ENCODE measurements around the gene BICD2. TPM values are rescaled to one million over a fixed set of nuclear protein-coding genes. Genes with fewer than 3 reads are reported as not detected.
A peak's percentile ranks its signal among the peaks of the same experiment; 100 is the strongest.

Gene BICD2
- total and polyA plus RNA-seq, 2 donors (not counting 1 experiment from before 2014, with no cell fraction given): 9.1 to 35.8 TPM

- Histone ChIP-seq H3K27ac (ENCODE audit: insufficient read depth, low read length) (no peak overlapping the region), H4K20me1 (ENCODE audit: control insufficient read depth, extremely low read depth, insufficient read depth, low read length) (no peaks in the 10 kb centered on the region), H3K9ac (ENCODE audit: insufficient read depth, low read length) (no peak overlapping the region), H3K9me3 (ENCODE audit: control insufficient read depth, insufficient read depth, low read depth, low read length) (no peaks in the 10 kb centered on the region), H3K27me3 (ENCODE audit: control insufficient read depth, insufficient read depth, low read length) (no peaks in the 10 kb centered on the region), H3K36me3 (ENCODE audit: control insufficient read depth, insufficient read depth, low read length) (peaks cover 6% of the 10 kb centered on the region), H2AFZ (ENCODE audit: low read length) (no peak overlapping the region), H3K79me2 (ENCODE audit: control insufficient read depth, insufficient read depth, low read length) (peaks cover 72% of the 10 kb centered on the region), H3K4me3 (replicated peaks in 1 of 4; ENCODE audit: control extremely low read depth in 1 of 4, insufficient read depth in 1 of 4, low read depth in 3 of 4, low read length in 4 of 4) (no peak overlapping the region), H3K4me2 (ENCODE audit: extremely low read depth, insufficient read depth, low read length) (no peak overlapping the region), H3K4me1 (ENCODE audit: control insufficient read depth, extremely low read depth, insufficient read depth, low read length) (peaks cover 3% of the 10 kb centered on the region)
- no peak for TF ChIP-seq CTCF (conservative IDR thresholded peaks at IDR 0.05 in 1 of 2, IDR thresholded peaks at IDR 0.05 in 1 of 2; ENCODE audit: low read depth in 1 of 2, low read length in 2 of 2)
- TF ChIP-seq EZH2 (IDR thresholded peaks at IDR 0.05; ENCODE audit: low read length, missing control alignments): no peak
- no peak for DNase-seq (ENCODE audit: low read depth in 2 of 2)
These were observed 98.4 kb downstream of the BICD2 start for GRCh38 chr9:92666236-92666635.

GRCh38 chr9:92665836-92666235 is 98.8 kb downstream of the BICD2 start:
- H3K9me3 ChIP-seq (ENCODE audit: control insufficient read depth, insufficient read depth, low read depth, low read length): no peaks in the 10 kb centered on the region
- no peak overlapping the region for H2AFZ ChIP-seq (ENCODE audit: low read length)
- no peak for DNase-seq (ENCODE audit: low read depth in 2 of 2)
- peaks cover 3% of the 10 kb centered on the region for H3K4me1 ChIP-seq (ENCODE audit: control insufficient read depth, extremely low read depth, insufficient read depth, low read length)
- no peaks in the 10 kb centered on the region for H3K27me3 ChIP-seq (ENCODE audit: control insufficient read depth, insufficient read depth, low read length)
- H3K9ac ChIP-seq (ENCODE audit: insufficient read depth, low read length): no peak overlapping the region
- no peak overlapping the region for H3K27ac ChIP-seq (ENCODE audit: insufficient read depth, low read length)
- no peaks in the 10 kb centered on the region for H4K20me1 ChIP-seq (ENCODE audit: control insufficient read depth, extremely low read depth, insufficient read depth, low read length)
- peaks cover 76% of the 10 kb centered on the region for H3K79me2 ChIP-seq (ENCODE audit: control insufficient read depth, insufficient read depth, low read length)
- TF ChIP-seq EZH2 (IDR thresholded peaks at IDR 0.05; ENCODE audit: low read length, missing control alignments): no peak
- no peak overlapping the region for H3K4me3 ChIP-seq (replicated peaks in 1 of 4; ENCODE audit: control extremely low read depth in 1 of 4, insufficient read depth in 1 of 4, low read depth in 3 of 4, low read length in 4 of 4)
- no peak overlapping the region for H3K4me2 ChIP-seq (ENCODE audit: extremely low read depth, insufficient read depth, low read length)
- peaks cover 6% of the 10 kb centered on the region for H3K36me3 ChIP-seq (ENCODE audit: control insufficient read depth, insufficient read depth, low read length)

DNA sequence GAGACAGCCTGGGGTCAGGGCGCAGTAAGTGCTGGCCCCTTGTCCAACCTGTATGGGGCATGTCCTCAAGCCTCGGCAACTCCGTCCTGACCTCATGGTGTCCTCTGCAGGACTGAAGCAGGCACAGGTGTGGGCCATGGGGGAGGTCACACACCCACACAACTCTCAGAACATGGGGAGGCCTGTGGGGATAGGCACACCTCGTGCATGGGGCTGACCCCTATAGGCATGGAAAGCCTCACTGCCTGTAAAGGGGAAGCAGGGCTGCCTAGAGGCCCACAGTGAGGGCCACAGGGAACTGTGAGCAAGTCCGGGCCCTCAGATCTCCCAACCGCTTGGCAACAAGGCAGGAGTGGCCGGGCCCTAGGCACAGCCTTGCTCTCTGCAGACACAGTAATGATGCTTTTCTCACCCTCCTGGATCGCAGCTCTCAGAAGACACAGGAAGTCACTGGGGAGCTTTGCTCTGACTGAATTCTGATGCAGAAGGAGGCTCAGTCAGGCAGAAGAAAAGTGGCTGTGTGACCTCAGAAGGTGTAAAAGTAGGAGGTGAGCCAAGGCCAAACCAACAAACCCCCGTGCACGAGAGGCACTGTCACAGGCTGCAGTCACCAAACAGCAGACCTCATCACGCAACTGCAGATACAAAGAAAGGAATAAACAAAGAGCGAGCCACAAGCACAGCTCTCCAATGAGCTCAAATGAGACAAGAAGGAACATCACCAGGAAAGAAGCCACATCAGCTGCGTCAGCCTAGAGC is 100.1 kb downstream of the BICD2 start:
- Histone ChIP-seq H3K9ac (ENCODE audit: insufficient read depth, low read length) (no peak overlapping the region), H3K27me3 (ENCODE audit: control insufficient read depth, insufficient read depth, low read length) (no peaks in the 10 kb centered on the region), H3K79me2 (ENCODE audit: control insufficient read depth, insufficient read depth, low read length) (peaks cover 81% of the 10 kb centered on the region), H2AFZ (ENCODE audit: low read length) (no peak overlapping the region), H4K20me1 (ENCODE audit: control insufficient read depth, extremely low read depth, insufficient read depth, low read length) (no peaks in the 10 kb centered on the region), H3K36me3 (ENCODE audit: control insufficient read depth, insufficient read depth, low read length) (peaks cover 6% of the 10 kb centered on the region), H3K4me2 (ENCODE audit: extremely low read depth, insufficient read depth, low read length) (peak overlapping the region; percentile 29), H3K4me3 (replicated peaks in 1 of 4; ENCODE audit: control extremely low read depth in 1 of 4, insufficient read depth in 1 of 4, low read depth in 3 of 4, low read length in 4 of 4) (no peak overlapping the region), H3K9me3 (ENCODE audit: control insufficient read depth, insufficient read depth, low read depth, low read length) (no peaks in the 10 kb centered on the region), H3K27ac (ENCODE audit: insufficient read depth, low read length) (peak overlapping the region; percentile 8), H3K4me1 (ENCODE audit: control insufficient read depth, extremely low read depth, insufficient read depth, low read length) (peaks cover 3% of the 10 kb centered on the region)
- DNase-seq (ENCODE audit: low read depth in 2 of 2): peak; percentile 4 to 57
- no peak for TF ChIP-seq CTCF (conservative IDR thresholded peaks at IDR 0.05 in 1 of 2, IDR thresholded peaks at IDR 0.05 in 1 of 2; ENCODE audit: low read depth in 1 of 2, low read length in 2 of 2)
- TF ChIP-seq EZH2 (IDR thresholded peaks at IDR 0.05; ENCODE audit: low read length, missing control alignments): no peak
